ENCODE results near the gene THEM5. TPM values are rescaled to one million over a fixed set of nuclear protein-coding genes. Genes with fewer than 3 reads are reported as not detected.

The THEM5 gene
- total and polyA plus RNA-seq, 10 of the 15 experiments (the other 5 are each of a cell fraction or from before 2014, with no cell fraction given), result 0.16 TPM; not detected in 9

DNA sequence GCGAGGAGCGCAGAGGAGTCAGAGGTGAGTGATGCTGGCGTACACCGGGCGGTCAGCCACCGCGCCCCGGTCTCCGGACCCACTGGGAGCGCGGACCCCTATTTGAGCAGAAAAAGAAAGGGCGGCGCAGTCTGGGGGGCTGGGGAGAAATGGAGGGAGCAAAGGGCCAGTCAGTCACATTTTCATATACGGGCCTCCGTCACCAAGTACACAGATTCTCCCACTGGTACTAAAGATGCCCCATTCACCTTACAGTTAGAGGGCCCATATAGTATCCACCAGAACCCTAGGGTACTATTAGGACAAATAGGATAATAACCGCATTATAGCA is 14.5 kb downstream of the THEM5 start:
- peak; percentile 2 for ATAC-seq
- Histone ChIP-seq H3K36me3 (ENCODE audit: control insufficient read depth in 2 of 2, insufficient read depth in 2 of 2, low read length in 1 of 2) (no peaks in the 10 kb centered on the region), H4K20me1 (ENCODE audit: control insufficient read depth, insufficient read depth) (peaks cover 5% of the 10 kb centered on the region; the same call in 1 of the 2 replicates), H3K79me2 (ENCODE audit: control insufficient read depth, insufficient read depth, low read length) (no peaks in the 10 kb centered on the region), H3K27ac (ENCODE audit: control insufficient read depth, insufficient read depth) (no peak overlapping the region), H3K4me2 (ENCODE audit: control insufficient read depth, insufficient read depth) (peak overlapping the region; percentile 80), H3K4me3 (peak overlapping the region; percentile 42; the same call in 1 of the 2 replicates), H3K9ac (ENCODE audit: control insufficient read depth, insufficient read depth, low read length) (no peak overlapping the region; the same call in 1 of the 2 replicates), H3K27me3 (replicated peaks in 1 of 2; ENCODE audit: control insufficient read depth in 2 of 2, insufficient read depth in 2 of 2, low read length in 1 of 2) (peaks cover 0 to 8% of the 10 kb centered on the region in 2 experiments), H2AFZ (ENCODE audit: control insufficient read depth, low read depth, low read length) (no peak overlapping the region; the same call in 1 of the 2 replicates), H3K4me1 (ENCODE audit: control insufficient read depth, insufficient read depth, low read length) (peaks cover 10% of the 10 kb centered on the region; the same call in 1 of the 2 replicates), H3K9me3 (replicated peaks; ENCODE audit: control insufficient read depth, insufficient read depth, low read length) (no peaks in the 10 kb centered on the region)
- FAIRE-seq, result no peak
- ChIA-PET CTCF (interaction anchor here (0.7 to 1.3 kb wide), 2 partner anchors 649 to 682 kb away, joined by 3 to 4 read pairs; partner anchors contain the start of genes TNFAIP8L2 and VPS72), SMC1A (ENCODE audit: uncharacterized antibody, unreplicated experiment) (interaction anchor here (1.0 to 2.1 kb wide), 4 partner anchors 14 to 395 kb away, joined by 3 to 8 read pairs (median 4); partner anchors contain the start of gene THEM5), POLR2A (interaction anchor here (0.6 to 2.0 kb wide), 5 partner anchors 19 to 491 kb away, joined by 3 to 9 read pairs (median 6); partner anchors contain the start of genes RIIAD1 and THEM4), RAD21 (ENCODE audit: unreplicated experiment) (interaction anchor here (0.9 to 2.0 kb wide), 4 partner anchors 20 to 380 kb away, joined by 4 to 10 read pairs (median 4); partner anchors contain the start of gene POGZ)
- 4% methylated on average over 16 of the region's 16 CpGs for WGBS (ENCODE audit: insufficient coverage, insufficient replicate concordance, low lambda C conversion rate, missing lambda C conversion rate)
- TSS peak; percentile 76 for BruUV-seq (replicated peaks)
- no peak for DNase-seq (ENCODE audit: low read depth, low spot score)
- intact Hi-C loops (cut with micrococcal nuclease; ENCODE audit: unreplicated experiment) (loop anchor here (5.0 to 10.0 kb wide), 2 partner anchors 124 to 147 kb away; partner anchors contain the start of gene CELF3), in situ Hi-C loops (cut with MboI) (loop anchor here (5.0 to 10.0 kb wide), 3 partner anchors 247 to 544 kb away; no protein-coding TSS in a partner anchor)
- TF ChIP-seq NFIC (IDR thresholded peaks at IDR 0.05; ENCODE audit: low read depth, low read length), result no peak
- no peak for TF ChIP-seq BCLAF1 (IDR thresholded peaks at IDR 0.05)
- TF ChIP-seq EZH2 (IDR thresholded peaks at IDR 0.05; ENCODE audit: borderline replicate concordance, control insufficient read depth, low read depth, low read length), result no peak
- TF ChIP-seq POLR2AphosphoS2 (IDR thresholded peaks at IDR 0.05; ENCODE audit: low read depth, low read length), result no peak
- no peak for TF ChIP-seq ZNF274 (IDR thresholded peaks at IDR 0.05; ENCODE audit: insufficient read depth, insufficient read length)
- TF ChIP-seq SREBF2 (IDR thresholded peaks at IDR 0.05; ENCODE audit: low read length), result no peak
- TF ChIP-seq PKNOX1 (IDR thresholded peaks at IDR 0.05), result no peak
- TF ChIP-seq ZNF217 (IDR thresholded peaks at IDR 0.05), result no peak
- TF ChIP-seq CHD1 (IDR thresholded peaks at IDR 0.05; ENCODE audit: low read depth, low read length), result no peak
- TF ChIP-seq, protein P1, sequence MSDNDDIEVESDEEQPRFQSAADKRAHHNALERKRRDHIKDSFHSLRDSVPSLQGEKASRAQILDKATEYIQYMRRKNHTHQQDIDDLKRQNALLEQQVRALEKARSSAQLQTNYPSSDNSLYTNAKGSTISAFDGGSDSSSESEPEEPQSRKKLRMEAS (IDR thresholded peaks at IDR 0.05; ENCODE audit: low read depth, low read length), result no peak
- TF ChIP-seq RELA (IDR thresholded peaks at IDR 0.05; ENCODE audit: borderline replicate concordance, partially characterized antibody), result no peak
- no peak for TF ChIP-seq TCF7 (IDR thresholded peaks at IDR 0.05; ENCODE audit: borderline replicate concordance)
- TF ChIP-seq, protein P2, sequence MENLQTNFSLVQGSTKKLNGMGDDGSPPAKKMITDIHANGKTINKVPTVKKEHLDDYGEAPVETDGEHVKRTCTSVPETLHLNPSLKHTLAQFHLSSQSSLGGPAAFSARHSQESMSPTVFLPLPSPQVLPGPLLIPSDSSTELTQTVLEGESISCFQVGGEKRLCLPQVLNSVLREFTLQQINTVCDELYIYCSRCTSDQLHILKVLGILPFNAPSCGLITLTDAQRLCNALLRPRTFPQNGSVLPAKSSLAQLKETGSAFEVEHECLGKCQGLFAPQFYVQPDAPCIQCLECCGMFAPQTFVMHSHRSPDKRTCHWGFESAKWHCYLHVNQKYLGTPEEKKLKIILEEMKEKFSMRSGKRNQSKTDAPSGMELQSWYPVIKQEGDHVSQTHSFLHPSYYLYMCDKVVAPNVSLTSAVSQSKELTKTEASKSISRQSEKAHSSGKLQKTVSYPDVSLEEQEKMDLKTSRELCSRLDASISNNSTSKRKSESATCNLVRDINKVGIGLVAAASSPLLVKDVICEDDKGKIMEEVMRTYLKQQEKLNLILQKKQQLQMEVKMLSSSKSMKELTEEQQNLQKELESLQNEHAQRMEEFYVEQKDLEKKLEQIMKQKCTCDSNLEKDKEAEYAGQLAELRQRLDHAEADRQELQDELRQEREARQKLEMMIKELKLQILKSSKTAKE (IDR thresholded peaks at IDR 0.05; ENCODE audit: low read depth, poor library complexity, severe bottlenecking), result no peak
- TF ChIP-seq SIN3A (IDR thresholded peaks at IDR 0.05; ENCODE audit: low read depth, low read length), result no peak
- no peak for TF ChIP-seq PML (IDR thresholded peaks at IDR 0.05; ENCODE audit: low read length)
- TF ChIP-seq, protein P3, sequence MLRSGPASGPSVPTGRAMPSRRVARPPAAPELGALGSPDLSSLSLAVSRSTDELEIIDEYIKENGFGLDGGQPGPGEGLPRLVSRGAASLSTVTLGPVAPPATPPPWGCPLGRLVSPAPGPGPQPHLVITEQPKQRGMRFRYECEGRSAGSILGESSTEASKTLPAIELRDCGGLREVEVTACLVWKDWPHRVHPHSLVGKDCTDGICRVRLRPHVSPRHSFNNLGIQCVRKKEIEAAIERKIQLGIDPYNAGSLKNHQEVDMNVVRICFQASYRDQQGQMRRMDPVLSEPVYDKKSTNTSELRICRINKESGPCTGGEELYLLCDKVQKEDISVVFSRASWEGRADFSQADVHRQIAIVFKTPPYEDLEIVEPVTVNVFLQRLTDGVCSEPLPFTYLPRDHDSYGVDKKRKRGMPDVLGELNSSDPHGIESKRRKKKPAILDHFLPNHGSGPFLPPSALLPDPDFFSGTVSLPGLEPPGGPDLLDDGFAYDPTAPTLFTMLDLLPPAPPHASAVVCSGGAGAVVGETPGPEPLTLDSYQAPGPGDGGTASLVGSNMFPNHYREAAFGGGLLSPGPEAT (IDR thresholded peaks at IDR 0.05; ENCODE audit: low read depth), result no peak
- TF ChIP-seq IRF4 (IDR thresholded peaks at IDR 0.05; ENCODE audit: low read depth, low read length), result no peak

All from GM12878 (cell line).